T-helper 2 cell (primary cell): Measurements from ENCODE around the gene MAP1S.

Source experiments
- DNase-seq, 5 experiments: peaks; one replicate each; pipeline versions ENCODE4 v3.0.0 to v3.0.0-alpha.2; 2012 to 2022

MAP1S gene

GRCh38 chr19:17688853-17689595, 30.3 kb upstream of the MAP1S start:
- DNase-seq: no peak

- no peak for DNase-seq
Observed at GRCh38 chr19:17692566-17692965, 26.7 kb upstream of the MAP1S start.

- DNase-seq: no peak
Observed at GRCh38 chr19:17695198-17695597, 24.1 kb upstream of the MAP1S start.

GRCh38 chr19:17703824-17704463, 15.3 kb upstream of the MAP1S start:
- DNase-seq: peak; percentile 46 to 72 (median 61)

GRCh38 chr19:17706750-17707181, 12.5 kb upstream of the MAP1S start:
- DNase-seq: no peak

- DNase-seq: no peak
Observed at GRCh38 chr19:17711851-17712250, 7.4 kb upstream of the MAP1S start.

GRCh38 chr19:17716309-17716929, 2.9 kb upstream of the MAP1S start:
- no peak for DNase-seq

- DNase-seq: peak in 1 of 5 experiments; percentile 44
Observed at GRCh38 chr19:17718550-17718946, 732 bp upstream of the MAP1S start.

- peak in 2 of 5 experiments; percentile 12 to 25 for DNase-seq
Observed at GRCh38 chr19:17719730-17720400, 585 bp downstream of the MAP1S start.

GRCh38 chr19:17720440-17720839, 1.2 kb downstream of the MAP1S start:
- no peak for DNase-seq

- DNase-seq: no peak
Observed at GRCh38 chr19:17721111-17721628, 1.9 kb downstream of the MAP1S start.

- no peak for DNase-seq
Observed at GRCh38 chr19:17721821-17722220, 2.5 kb downstream of the MAP1S start.

- DNase-seq: no peak
Observed at GRCh38 chr19:17722655-17723240, 3.5 kb downstream of the MAP1S start.

- no peak for DNase-seq
Observed at GRCh38 chr19:17724655-17725054, 5.4 kb downstream of the MAP1S start.

- DNase-seq: no peak
Observed at GRCh38 chr19:17725422-17726078, 6.3 kb downstream of the MAP1S start.

GRCh38 chr19:17726136-17726741, 7.0 kb downstream of the MAP1S start:
- no peak for DNase-seq

- no peak for DNase-seq
Observed at GRCh38 chr19:17726964-17727773, 7.9 kb downstream of the MAP1S start.

GRCh38 chr19:17727843-17728242, 8.6 kb downstream of the MAP1S start:
- no peak for DNase-seq

- no peak for DNase-seq
Observed at GRCh38 chr19:17733127-17733526, 13.8 kb downstream of the MAP1S start.

- no peak for DNase-seq
Observed at GRCh38 chr19:17734146-17734545, 14.9 kb downstream of the MAP1S start.

GRCh38 chr19:17735410-17735809, 16.1 kb downstream of the MAP1S start:
- no peak for DNase-seq
